H9 (cell line): ENCODE results near the gene KIF6. TPM values are rescaled to one million over a fixed set of nuclear protein-coding genes. Genes with fewer than 3 reads are reported as not detected.

Experiments used
- DNase-seq: peaks from one replicate; pipeline ENCODE4 v3.0.0-alpha.2; 2017
- H2AFZ ChIP-seq: one replicate; pipeline ENCODE4 v1.6.1; 2013; ENCODE audit warnings: mild to moderate bottlenecking, low read length, control low read depth, moderate library complexity
- H2AK5ac ChIP-seq: 2 replicates; pipeline ENCODE4 v1.6.1; 2013; ENCODE audit warnings: low read length, control low read depth, mixed read lengths; ENCODE audit not compliant: insufficient read length
- H2BK120ac ChIP-seq: one replicate; pipeline ENCODE4 v1.6.1; 2013; ENCODE audit warnings: low read depth, mild to moderate bottlenecking, low read length, control low read depth, inconsistent platforms; ENCODE audit not compliant: poor library complexity, severe bottlenecking
- H2BK12ac ChIP-seq: 2 replicates; pipeline ENCODE4 v1.6.1; 2013; ENCODE audit warnings: low read length, control low read depth, mixed read lengths, low read depth; ENCODE audit not compliant: insufficient read length
- H2BK15ac ChIP-seq: 2 replicates; pipeline ENCODE4 v1.6.1; 2013; ENCODE audit warnings: low read depth, low read length, control low read depth
- H2BK20ac ChIP-seq: one replicate; pipeline ENCODE4 v1.6.1; 2013; ENCODE audit warnings: low read depth, mild to moderate bottlenecking, low read length, control low read depth, inconsistent platforms; ENCODE audit not compliant: poor library complexity, severe bottlenecking
- H2BK5ac ChIP-seq: 2 replicates; pipeline ENCODE4 v1.6.1; 2013; ENCODE audit warnings: low read length, control low read depth, mixed read lengths; ENCODE audit not compliant: insufficient read length
- H3K14ac ChIP-seq: 2 replicates; pipeline ENCODE4 v1.6.1; 2013; ENCODE audit warnings: low read length, control low read depth; ENCODE audit not compliant: insufficient read depth
- H3K18ac ChIP-seq: 2 replicates; pipeline ENCODE4 v1.6.1; 2013; ENCODE audit warnings: low read depth, mild to moderate bottlenecking, mixed read lengths, low read length, control low read depth; ENCODE audit not compliant: insufficient read length
- H3K23ac ChIP-seq: 2 replicates; pipeline ENCODE4 v1.6.1; 2013; ENCODE audit warnings: low read length, control low read depth, mixed read lengths, low read depth; ENCODE audit not compliant: insufficient read length
- H3K23me2 ChIP-seq: 2 replicates; pipeline ENCODE4 v1.6.1; 2013; ENCODE audit warnings: low read depth, mild to moderate bottlenecking, mixed read lengths, low read length, control low read depth; ENCODE audit not compliant: insufficient read length, poor library complexity, severe bottlenecking
- H3K27ac ChIP-seq: 2 replicates; pipeline ENCODE4 v1.5.1; 2013; ENCODE audit warnings: low read length, control low read depth, mixed read lengths, low read depth; ENCODE audit not compliant: insufficient read length
- H3K27me3 ChIP-seq: 2 replicates; pipeline ENCODE4 v1.6.1; 2013; ENCODE audit warnings: low read length, control low read depth, inconsistent platforms; ENCODE audit not compliant: insufficient read depth
- H3K4ac ChIP-seq: 2 replicates; pipeline ENCODE4 v1.6.1; 2013; ENCODE audit warnings: low read depth, mild to moderate bottlenecking, control low read depth, inconsistent platforms, low read length, moderate library complexity
- H3K4me1 ChIP-seq: 2 replicates; pipeline ENCODE4 v1.6.1; 2013; ENCODE audit warnings: low read length, control low read depth, inconsistent platforms; ENCODE audit not compliant: insufficient read depth
- H3K4me2 ChIP-seq: 2 replicates; pipeline ENCODE4 v1.6.1; 2013; ENCODE audit warnings: low read length, control low read depth, mixed read lengths; ENCODE audit not compliant: insufficient read length, insufficient read depth
- H3K56ac ChIP-seq: 2 replicates; pipeline ENCODE4 v1.6.1; 2013; ENCODE audit warnings: low read depth, mild to moderate bottlenecking, mixed read lengths, low read length, control low read depth; ENCODE audit not compliant: insufficient read length
- H3K79me1 ChIP-seq: 2 replicates; pipeline ENCODE4 v1.6.1; 2013; ENCODE audit warnings: low read depth, mild to moderate bottlenecking, moderate library complexity, low read length, control low read depth, inconsistent platforms; ENCODE audit not compliant: insufficient read depth, poor library complexity, severe bottlenecking
- H3K79me2 ChIP-seq: 2 replicates; pipeline ENCODE4 v1.6.1; 2013; ENCODE audit warnings: low read length, control low read depth, inconsistent platforms; ENCODE audit not compliant: insufficient read depth
- H3K9ac ChIP-seq: 2 replicates; pipeline ENCODE4 v1.6.1; 2013; ENCODE audit warnings: low read length, control low read depth, mixed read lengths; ENCODE audit not compliant: insufficient read length; ENCODE audit errors: extremely low read depth
- H3K9me3 ChIP-seq: one replicate; pipeline ENCODE4 v1.6.1; 2013; ENCODE audit warnings: low read depth, low read length, inconsistent platforms; ENCODE audit not compliant: control insufficient read depth
- H3T11ph ChIP-seq: one replicate; pipeline ENCODE4 v1.6.1; 2013; ENCODE audit warnings: mild to moderate bottlenecking, low read length, control low read depth, inconsistent platforms
- H4K20me1 ChIP-seq: one replicate; pipeline ENCODE4 v1.6.1; 2013; ENCODE audit not compliant: control insufficient read depth, insufficient read length, insufficient read depth
- H4K5ac ChIP-seq: 2 replicates; pipeline ENCODE4 v1.6.1; 2013; ENCODE audit warnings: low read depth, mild to moderate bottlenecking, mixed read lengths, low read length, control low read depth; ENCODE audit not compliant: insufficient read length
- H4K8ac ChIP-seq: replicated peaks from 2 replicates; pipeline ENCODE4 v1.6.1; 2013; ENCODE audit warnings: low read length, control low read depth, mixed read lengths, low read depth; ENCODE audit not compliant: insufficient read length
- H4K91ac ChIP-seq: 2 replicates; pipeline ENCODE4 v1.6.1; 2013; ENCODE audit warnings: low read depth, mild to moderate bottlenecking, moderate library complexity, mixed read lengths, low read length, control low read depth; ENCODE audit not compliant: insufficient read length
- H3K27ac Mint-ChIP-seq, 3 experiments: 2 replicates in 2 of 3; 3 replicates in 1 of 3; pipeline ENCODE4 v1.8.0; 2020 to 2021; ENCODE audit warnings: mixed read lengths in 3 of 3, mild to moderate bottlenecking in 1 of 3, moderate library complexity in 1 of 3
- H3K27me3 Mint-ChIP-seq: 2 replicates; pipeline ENCODE4 v1.8.0; 2021; ENCODE audit warnings: low read depth, mild to moderate bottlenecking, moderate library complexity, mixed read lengths
- H3K36me3 Mint-ChIP-seq, 3 experiments: 2 replicates in 2 of 3; 3 replicates in 1 of 3; pipeline ENCODE4 v1.8.0; 2020 to 2021; ENCODE audit warnings: low read depth in 3 of 3, mixed read lengths in 3 of 3; ENCODE audit not compliant: insufficient read depth in 1 of 3
- H3K4me1 Mint-ChIP-seq, 2 experiments: 2 replicates each; pipeline ENCODE4 v1.8.0; 2020; ENCODE audit warnings: mixed read lengths in 2 of 2
- H3K4me3 Mint-ChIP-seq, 2 experiments: 2 replicates in 1 of 2; 3 replicates in 1 of 2; pipeline ENCODE4 v1.8.0; 2020 to 2021; ENCODE audit warnings: mild to moderate bottlenecking in 2 of 2, mixed read lengths in 2 of 2, moderate library complexity in 1 of 2
- H3K9me3 Mint-ChIP-seq, 2 experiments: 2 replicates in 1 of 2; 3 replicates in 1 of 2; pipeline ENCODE4 v1.8.0; 2020; ENCODE audit warnings: mild to moderate bottlenecking in 2 of 2, mixed read lengths in 2 of 2, moderate library complexity in 1 of 2
- CTCF ChIP-seq: fragments of 200-600 bp; sonication (generic); conservative IDR thresholded peaks from 3 replicates; pipeline ENCODE4 v1.8.0; 2021; ENCODE audit warnings: antibody characterized with exemption, mild to moderate bottlenecking
- WGBS: extraction: QIAGEN DNeasy Blood & Tissue Kit; methylation state at CpG from one replicate; pipeline ENCODE4 v1.1.7; 2013; ENCODE audit warnings: missing lambda C conversion rate, low lambda C conversion rate, mixed read lengths; ENCODE audit not compliant: insufficient read length; ENCODE audit errors: extremely low coverage; 5-methylcytosine and 5-hydroxymethylcytosine counted together
- total RNA-seq: library from RNA; stranded (reverse); gene quantifications from 2 replicates; pipeline ENCODE4 v1.2.1, GENCODE V29; 2021

Gene KIF6
- total RNA-seq, 1 experiment from 2014 or later: 0.63 TPM

- H3K9me3 ChIP-seq: no peaks in the 10 kb centered on the region
- Mint-ChIP-seq H3K4me1 (peaks cover 6 to 7% of the 10 kb centered on the region in 2 experiments), H3K36me3 (no peaks in the 10 kb centered on the region), H3K9me3 (no peaks in the 10 kb centered on the region), H3K27ac (peak overlapping the region in 1 of 3 experiments; percentile 55; a peak in 1 of 7 replicates), H3K4me3 (no peak overlapping the region), H3K27me3 (no peaks in the 10 kb centered on the region)
- H3K27ac ChIP-seq: no peak overlapping the region
- no peak overlapping the region for H3T11ph ChIP-seq
- no peak overlapping the region for H3K4me2 ChIP-seq
- H2BK5ac ChIP-seq: no peak overlapping the region
- H2BK15ac ChIP-seq: no peak overlapping the region
- H3K9ac ChIP-seq: no peak overlapping the region
- no peak overlapping the region for H3K4ac ChIP-seq
- no peaks in the 10 kb centered on the region for H3K23me2 ChIP-seq
- H3K4me1 ChIP-seq: no peaks in the 10 kb centered on the region
- H2AFZ ChIP-seq: no peak overlapping the region
- no peaks in the 10 kb centered on the region for H3K27me3 ChIP-seq
- H2BK20ac ChIP-seq: no peak overlapping the region
- no peak for TF ChIP-seq CTCF
- no peak overlapping the region for H2BK12ac ChIP-seq
- no peaks in the 10 kb centered on the region for H3K79me2 ChIP-seq
- H3K18ac ChIP-seq: no peak overlapping the region
- H3K79me1 ChIP-seq: no peaks in the 10 kb centered on the region
- H2BK120ac ChIP-seq: no peak overlapping the region
- no peak for DNase-seq
- no CpG with 5 or more reads among the region's 3 CpGs for WGBS
- no peak overlapping the region for H4K8ac ChIP-seq
- no peak overlapping the region for H4K91ac ChIP-seq
- H3K14ac ChIP-seq: no peak overlapping the region
- H4K5ac ChIP-seq: no peak overlapping the region
- no peaks in the 10 kb centered on the region for H4K20me1 ChIP-seq
- H3K23ac ChIP-seq: no peak overlapping the region
- no peak overlapping the region for H3K56ac ChIP-seq
- H2AK5ac ChIP-seq: no peak overlapping the region
Measured at GRCh38 chr6:39400026-39400425, 325.2 kb downstream of the KIF6 start.
